Psoas muscle (tissue), 8 donors: Measurements from ENCODE around the gene MAST4. TPM values are rescaled to one million over a fixed set of nuclear protein-coding genes. Genes with fewer than 3 reads are reported as not detected.
"Not testable (repeated sequence)": the region's sequence is repeated elsewhere in the genome, so short reads cannot be mapped to it uniquely, and the experiment has no call there.

Experiments
- ATAC-seq, 4 donors: fragments of 200-7000 bp; cut with Tn5 transposase; one replicate each; pipeline ENCODE4 v1.9.1; 2020; ENCODE audit warnings: moderate library complexity in 3 of 4, mild to moderate bottlenecking in 2 of 4
- DNase-seq, 2 donors: peaks; one replicate each; pipeline ENCODE4 v3.0.0-alpha.2; 2020
- H3K27ac ChIP-seq: fragments of 200-600 bp; one replicate; pipeline ENCODE4 v1.8.0; 2022
- H3K27me3 ChIP-seq, 3 donors: fragments of 200-600 bp in 1 of 3; one replicate each; pipeline versions ENCODE4 v1.6.1 to v1.8.0; 2013 to 2022; ENCODE audit warnings: low read length in 2 of 3, mild to moderate bottlenecking in 2 of 3, moderate library complexity in 1 of 3; ENCODE audit not compliant: insufficient read depth in 3 of 3
- H3K36me3 ChIP-seq, 2 donors: fragments of 200-600 bp in 1 of 2; one replicate each; pipeline versions ENCODE4 v1.6.1 to v1.8.0; 2013 to 2022; ENCODE audit warnings: low read depth in 1 of 2, mild to moderate bottlenecking in 1 of 2, moderate library complexity in 1 of 2; ENCODE audit not compliant: insufficient read depth in 1 of 2
- H3K4me1 ChIP-seq: fragments of 200-600 bp; one replicate; pipeline ENCODE4 v1.8.0; 2022
- H3K4me3 ChIP-seq: fragments of 200-600 bp; one replicate; pipeline ENCODE4 v1.8.0; 2022; ENCODE audit warnings: mild to moderate bottlenecking
- H3K9me3 ChIP-seq: fragments of 200-600 bp; one replicate; pipeline ENCODE4 v1.8.0; 2022
- CTCF ChIP-seq: fragments of 200-600 bp; IDR thresholded peaks from one replicate; pipeline ENCODE4 v1.8.0; 2022; ENCODE audit warnings: antibody characterized with exemption
- WGBS, 3 donors: extraction: QIAGEN DNeasy Blood & Tissue Kit; methylation state at CpG; one replicate each; pipeline versions ENCODE4 v1.1.6 to v1.1.7; 2013; 5-methylcytosine and 5-hydroxymethylcytosine counted together
- intact Hi-C, 2 donors: fragments of 100-400 bp; cut with DNase I; formaldehyde crosslinking; loops; one replicate each; pipeline versions ENCODE4 v1.11.0 to v1.14.2; 2022
- polyA plus RNA-seq, 3 donors: library from polyadenylated mRNA; stranded (reverse); fragments of 200-250 nt; gene quantifications; one replicate each; pipeline ENCODE4 v1.2.3, GENCODE V29; 2013
- total RNA-seq, 4 donors: library from RNA; stranded (reverse); fragmentation: NEBNext Ultra II Directional in 2 of 4; extraction: Animal tissue kit (Norgen Biotek cat#: 25700) in 2 of 4; gene quantifications; one replicate each; pipeline versions ENCODE4 v1.2.1 to v1.2.4, GENCODE V29; 2021 to 2023
- donor health status: healthy with polysubstance abuse.
- donor health status: DM: no; HTN: no; CAD: no; lungs with moderate emphysema.
- donor health status: Bipolar disorder and iron deficiency.
- donor health status: healthy.
- donor health status: DM: yes; HTN: yes; CAD: no.
- donor health status: DM: no; HTN: no; CAD: no.
- donor health status: DM: no; HTN: no; CAD: no.
- donor health status: DM: yes; HTN: yes; CAD: no.

MAST4 gene
- total and polyA plus RNA-seq, 7 donors: 3.2 to 123 (median 12.1) TPM

- Histone ChIP-seq H3K4me1 (no peaks in the 10 kb centered on the region), H3K4me3 (no peak overlapping the region), H3K9me3 (no peaks in the 10 kb centered on the region), H3K27ac (no peak overlapping the region), H3K36me3 (peaks cover 0 to 88% of the 10 kb centered on the region in 2 donors), H3K27me3 (no peaks in the 10 kb centered on the region)
- DNase-seq (no peak), ATAC-seq (no peak)
- intact Hi-C loops: no loop called here
- TF ChIP-seq CTCF: no peak
These were observed 523.8 kb downstream of the MAST4 start for GRCh38 chr5:67120032-67120431.

DNA sequence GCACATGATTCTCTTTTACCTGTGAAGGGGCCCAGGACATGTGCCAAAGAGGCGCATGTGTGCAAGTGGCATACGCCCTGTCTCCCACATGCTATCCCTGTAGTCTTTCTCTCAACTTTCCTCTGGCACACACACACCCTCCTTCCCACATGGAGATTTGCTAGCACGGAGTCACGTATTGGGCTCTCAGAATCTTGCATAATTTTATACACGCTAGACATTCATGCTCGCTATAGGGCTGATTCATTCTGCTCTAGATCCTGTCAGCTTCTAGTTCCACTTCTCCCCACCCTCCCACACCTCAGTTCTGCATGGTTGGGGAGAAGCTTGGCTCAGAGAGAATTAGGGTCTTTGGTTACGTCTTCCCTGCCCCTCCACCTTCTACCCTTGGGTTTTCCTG is 527.6 kb downstream of the MAST4 start:
- peaks cover 4% of the 10 kb centered on the region for H3K9me3 ChIP-seq
- TF ChIP-seq CTCF: no peak
- H3K4me1 ChIP-seq: no peaks in the 10 kb centered on the region
- intact Hi-C loops: no loop called here
- H3K36me3 ChIP-seq: peaks cover 0 to 81% of the 10 kb centered on the region in 2 donors
- 94 to 99% (median 99%) methylated on average over 7 of the region's 7 CpGs for WGBS, 3 donors
- H3K4me3 ChIP-seq: no peak overlapping the region
- ATAC-seq (no peak), DNase-seq (no peak)
- no peaks in the 10 kb centered on the region for H3K27me3 ChIP-seq
- H3K27ac ChIP-seq: no peak overlapping the region

GRCh38 chr5:67124556-67124955 is 528.4 kb downstream of the MAST4 start:
- H3K36me3 ChIP-seq: peaks cover 0 to 78% of the 10 kb centered on the region in 2 donors
- peaks cover 4% of the 10 kb centered on the region for H3K9me3 ChIP-seq
- intact Hi-C loops: no loop called here
- TF ChIP-seq CTCF: no peak
- no peak for DNase-seq
- H3K4me3 ChIP-seq: no peak overlapping the region
- ATAC-seq: no peak
- H3K27ac ChIP-seq: no peak overlapping the region
- WGBS, 3 donors: 90 to 94% (median 91%) methylated on average over 4 of the region's 4 CpGs
- no peaks in the 10 kb centered on the region for H3K4me1 ChIP-seq
- no peaks in the 10 kb centered on the region for H3K27me3 ChIP-seq

GRCh38 chr5:67127347-67127895 is 531.2 kb downstream of the MAST4 start:
- intact Hi-C loops: not testable (repeated sequence)

DNA sequence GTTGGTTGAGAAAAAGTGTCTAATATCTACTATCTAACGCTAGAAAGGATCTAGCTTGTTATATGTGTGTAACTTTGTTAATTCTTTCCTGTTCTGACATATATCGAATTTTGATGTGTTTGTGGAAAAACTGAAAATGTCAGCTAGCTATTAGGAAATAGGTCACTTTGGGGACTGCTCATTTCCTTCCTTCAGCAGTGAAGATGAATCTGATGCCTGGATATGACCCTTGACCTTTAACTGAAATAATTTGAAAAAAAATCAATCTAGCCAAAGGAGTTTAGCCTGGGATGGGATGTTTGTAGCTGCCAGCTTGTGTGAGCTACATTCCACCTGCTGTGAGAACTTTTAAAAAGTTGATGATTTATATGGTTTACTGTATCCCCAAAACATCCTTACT is 533.6 kb downstream of the MAST4 start:
- no peak for DNase-seq
- no peaks in the 10 kb centered on the region for H3K27me3 ChIP-seq
- no peak for ATAC-seq
- peaks cover 4% of the 10 kb centered on the region for H3K9me3 ChIP-seq
- no peaks in the 10 kb centered on the region for H3K4me1 ChIP-seq
- H3K36me3 ChIP-seq: peaks cover 3 to 74% of the 10 kb centered on the region in 2 donors
- no peak overlapping the region for H3K27ac ChIP-seq
- H3K4me3 ChIP-seq: no peak overlapping the region
- intact Hi-C loops: no loop called here
- 94 to 98% (median 97%) methylated on average over 2 of the region's 2 CpGs for WGBS, 3 donors
- no peak for TF ChIP-seq CTCF

More at GRCh38 chr5:67127347-67127895, 531.2 kb downstream of the MAST4 start:
- not testable (repeated sequence) for DNase-seq, H3K9me3 ChIP-seq, ATAC-seq, H3K27ac ChIP-seq, H3K27me3 ChIP-seq, H3K4me1 ChIP-seq, H3K4me3 ChIP-seq
- WGBS, 3 donors: 94 to 97% (median 96%) methylated on average over 5 of the region's 5 CpGs
- peaks cover 0 to 78% of the 10 kb centered on the region in 2 donors for H3K36me3 ChIP-seq
